ENCODE results near the gene EPHB2.

DNA sequence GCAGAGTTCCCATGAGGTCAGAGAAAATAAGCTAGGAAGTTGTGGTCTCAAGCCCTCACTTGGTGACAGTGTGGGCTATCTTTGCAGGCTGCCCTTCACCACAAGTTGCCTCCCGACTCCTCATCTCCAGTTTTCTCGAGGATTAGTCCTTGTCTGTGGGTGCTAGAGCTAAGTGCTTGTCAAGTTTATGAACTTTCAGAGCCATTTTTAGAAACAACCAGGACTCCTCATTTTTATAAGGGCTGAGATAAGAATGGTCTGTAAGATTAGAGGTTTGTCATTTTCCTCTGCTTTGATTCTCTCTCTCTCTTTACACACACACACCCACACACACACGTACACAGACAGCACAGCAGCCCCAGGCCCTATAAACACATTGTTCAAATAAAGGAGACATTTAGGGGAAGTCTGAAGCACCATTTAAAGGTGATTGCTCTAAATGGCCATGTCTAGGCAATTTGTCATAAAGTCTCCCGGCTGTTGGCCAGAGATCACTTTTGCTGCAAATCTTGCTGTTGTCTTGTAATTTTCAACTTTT lies 134.8 kb downstream of the EPHB2 start:
- TF ChIP-seq, protein P1, sequence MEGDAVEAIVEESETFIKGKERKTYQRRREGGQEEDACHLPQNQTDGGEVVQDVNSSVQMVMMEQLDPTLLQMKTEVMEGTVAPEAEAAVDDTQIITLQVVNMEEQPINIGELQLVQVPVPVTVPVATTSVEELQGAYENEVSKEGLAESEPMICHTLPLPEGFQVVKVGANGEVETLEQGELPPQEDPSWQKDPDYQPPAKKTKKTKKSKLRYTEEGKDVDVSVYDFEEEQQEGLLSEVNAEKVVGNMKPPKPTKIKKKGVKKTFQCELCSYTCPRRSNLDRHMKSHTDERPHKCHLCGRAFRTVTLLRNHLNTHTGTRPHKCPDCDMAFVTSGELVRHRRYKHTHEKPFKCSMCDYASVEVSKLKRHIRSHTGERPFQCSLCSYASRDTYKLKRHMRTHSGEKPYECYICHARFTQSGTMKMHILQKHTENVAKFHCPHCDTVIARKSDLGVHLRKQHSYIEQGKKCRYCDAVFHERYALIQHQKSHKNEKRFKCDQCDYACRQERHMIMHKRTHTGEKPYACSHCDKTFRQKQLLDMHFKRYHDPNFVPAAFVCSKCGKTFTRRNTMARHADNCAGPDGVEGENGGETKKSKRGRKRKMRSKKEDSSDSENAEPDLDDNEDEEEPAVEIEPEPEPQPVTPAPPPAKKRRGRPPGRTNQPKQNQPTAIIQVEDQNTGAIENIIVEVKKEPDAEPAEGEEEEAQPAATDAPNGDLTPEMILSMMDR (conservative IDR thresholded peaks at IDR 0.05; ENCODE audit: low read length), result no peak
- TF ChIP-seq EZH2phosphoT487 (IDR thresholded peaks at IDR 0.05; ENCODE audit: borderline replicate concordance, low read depth, low read length), result no peak
